GM21390 (cell line): ENCODE data around the gene DEGS2.

Source experiments
- ATAC-seq: cut with Tn5 transposase; IDR thresholded peaks from one replicate; pipeline ENCODE4 v1.9.1; 2021; ENCODE audit not compliant: unreplicated experiment

The DEGS2 gene

DNA sequence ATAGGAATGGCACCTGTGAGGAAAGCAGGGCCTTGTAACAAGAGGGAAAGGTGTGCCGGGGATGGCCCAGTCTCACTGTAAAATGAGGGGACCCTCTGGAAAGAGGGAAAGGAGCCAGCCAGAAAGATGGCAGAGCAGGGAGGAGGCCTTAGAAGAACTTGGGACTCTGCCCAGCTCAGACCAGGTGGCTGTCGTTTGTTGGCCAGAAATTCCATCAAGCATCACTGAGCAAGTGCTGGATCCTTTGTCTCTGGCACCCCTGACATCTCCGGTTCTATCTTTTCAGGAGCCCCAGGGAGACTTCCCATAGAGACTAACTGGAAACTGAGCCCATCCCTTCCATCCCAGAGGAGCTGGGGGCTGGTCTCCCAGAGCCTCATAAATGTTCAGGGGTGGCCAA is 43.3 kb downstream of the DEGS2 start:
- no peak for ATAC-seq

DNA sequence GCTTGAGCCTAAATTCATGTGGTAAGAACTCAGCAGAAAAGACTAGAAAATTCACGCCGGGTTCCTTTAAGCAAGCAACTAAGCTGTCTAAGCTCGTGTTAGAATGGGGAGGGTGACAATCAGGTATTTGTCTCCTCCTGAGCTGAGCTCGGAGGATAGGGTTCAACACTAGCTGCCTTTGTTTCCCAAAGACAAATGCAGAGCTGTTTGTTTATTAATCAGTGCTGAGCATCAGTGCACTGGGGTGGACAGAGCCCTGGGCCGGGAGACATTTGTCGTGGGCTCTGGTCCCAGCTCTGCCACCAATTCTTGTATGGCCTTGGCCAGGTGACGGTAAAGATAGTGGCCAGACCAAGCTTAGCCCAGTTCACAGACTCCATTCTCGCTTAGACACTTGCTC is 43.7 kb downstream of the DEGS2 start:
- ATAC-seq: no peak

DNA sequence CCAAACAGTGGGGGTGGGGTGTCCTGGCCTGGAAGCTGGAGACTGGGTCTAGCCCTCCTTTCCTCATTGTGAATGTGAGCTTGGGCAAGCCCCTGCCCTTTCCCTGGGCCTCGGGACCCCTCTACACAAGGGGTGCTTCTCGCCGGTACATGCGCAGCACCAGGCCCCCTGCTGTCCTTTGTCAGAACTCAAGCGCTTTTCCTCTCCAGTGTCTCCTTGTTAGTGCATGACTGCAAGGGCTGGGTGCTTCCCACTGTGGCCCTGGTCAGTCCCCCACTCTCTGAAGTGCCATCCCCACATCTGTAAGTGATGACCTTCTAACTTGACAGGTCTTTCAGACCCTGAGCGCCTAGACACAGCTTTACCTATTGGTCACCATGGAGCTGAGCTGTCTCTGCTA is 44.2 kb downstream of the DEGS2 start:
- ATAC-seq: no peak

DNA sequence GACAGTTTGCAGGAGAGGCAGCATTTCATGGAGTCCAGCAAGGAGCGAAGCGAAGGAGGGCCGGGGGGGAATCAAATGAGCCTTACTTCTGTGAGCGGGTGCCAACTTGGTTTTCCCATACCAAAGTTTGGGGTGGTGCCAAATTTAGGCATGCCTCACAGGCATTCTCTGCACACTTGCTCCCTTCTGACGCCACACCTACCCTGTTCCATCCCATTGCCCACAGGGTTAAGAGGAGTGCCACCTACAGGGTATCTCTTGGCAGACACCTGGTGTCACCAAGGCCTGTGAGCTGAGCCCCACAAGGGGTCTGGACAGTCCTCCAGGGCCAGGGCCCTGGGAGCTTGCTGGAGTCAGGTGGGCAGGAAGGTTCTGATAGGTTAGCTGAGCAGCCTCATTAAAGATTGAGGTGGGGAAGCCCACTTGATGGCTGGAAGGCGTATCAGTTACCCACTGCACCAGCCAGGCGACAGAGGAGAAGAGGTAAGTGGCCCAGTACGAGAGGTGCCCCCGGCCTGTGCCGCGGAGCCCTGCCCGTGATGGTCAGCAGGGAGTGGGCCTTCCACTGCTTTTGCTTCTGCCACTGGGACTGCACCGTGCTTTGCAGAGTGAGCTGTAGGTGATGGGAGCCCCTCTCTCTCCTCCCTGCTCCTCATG is 45.2 kb downstream of the DEGS2 start:
- ATAC-seq: no peak

DNA sequence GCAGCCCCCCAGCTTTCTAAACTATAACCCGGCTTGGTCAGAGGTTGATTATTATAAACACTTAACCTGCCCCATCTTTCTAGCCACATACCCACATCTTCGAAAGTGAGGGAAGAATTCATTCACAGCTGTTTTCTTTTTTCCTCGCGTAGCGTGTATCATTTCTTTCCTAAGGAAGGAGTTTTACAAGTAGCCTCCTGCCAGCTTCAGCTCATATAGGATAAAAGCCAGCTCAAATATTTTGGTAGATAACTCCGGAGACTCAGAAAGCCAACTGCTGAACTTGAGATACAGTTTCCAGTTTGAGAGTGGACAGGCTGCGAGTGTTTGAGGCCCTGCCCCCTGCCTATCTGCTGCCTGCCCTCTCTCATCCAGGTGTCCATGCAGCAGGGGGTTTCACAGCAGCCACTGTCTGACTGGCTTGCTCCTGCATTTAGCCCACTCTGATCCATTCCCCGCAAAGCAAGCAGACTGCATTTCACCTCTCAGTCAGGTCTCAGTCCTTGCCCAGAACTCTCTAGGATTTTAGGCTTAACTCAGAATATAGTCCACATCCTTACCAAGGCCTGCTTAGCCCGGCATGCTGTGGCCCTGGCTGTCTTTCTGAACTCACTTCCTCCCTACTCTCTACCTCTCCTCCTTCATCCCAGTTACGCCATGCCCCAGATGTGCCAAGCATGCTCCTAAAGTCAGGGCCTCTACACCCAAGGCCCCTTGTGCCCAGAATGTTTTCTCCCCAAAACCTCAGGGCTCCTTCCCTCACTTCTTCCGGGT is 47.3 kb downstream of the DEGS2 start:
- ATAC-seq: no peak

DNA sequence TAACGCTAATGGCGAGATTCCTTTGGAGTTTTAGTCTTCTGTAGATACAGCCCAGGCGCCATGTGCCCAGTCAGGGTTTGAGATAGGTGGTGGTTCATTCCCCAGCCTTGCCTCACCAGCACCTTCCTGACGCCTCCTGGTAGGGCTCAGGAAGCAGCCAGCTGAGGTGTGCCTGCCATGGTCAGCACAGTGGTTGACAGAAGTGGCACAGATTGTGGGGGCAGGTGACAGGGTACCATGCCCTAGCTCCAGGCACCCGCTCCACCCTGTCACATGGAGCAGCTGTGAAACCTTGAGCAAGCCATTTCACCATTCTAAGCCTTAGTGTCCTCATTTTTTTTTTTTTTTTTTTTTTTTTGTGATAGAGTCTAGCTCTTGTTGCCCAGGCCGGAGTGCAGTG is 48.6 kb downstream of the DEGS2 start:
- ATAC-seq: no peak

DNA sequence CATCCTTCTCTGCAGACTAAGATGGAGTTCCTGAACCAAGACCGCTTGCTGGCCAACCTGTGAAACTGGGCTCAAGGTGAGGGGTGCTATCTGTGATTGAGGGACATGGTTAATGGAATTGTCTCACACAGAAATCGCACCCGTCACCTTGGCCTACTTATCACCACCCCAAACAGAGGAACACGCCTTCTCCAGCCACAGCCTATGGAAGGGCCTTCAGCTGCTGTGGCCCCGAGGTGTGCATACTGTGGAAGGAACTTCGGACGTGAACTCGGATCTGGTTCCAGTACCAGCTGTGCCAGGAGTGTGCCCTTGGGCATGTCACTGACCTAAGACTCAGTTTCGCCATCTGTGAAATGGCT is 49.9 kb downstream of the DEGS2 start:
- ATAC-seq: no peak

DNA sequence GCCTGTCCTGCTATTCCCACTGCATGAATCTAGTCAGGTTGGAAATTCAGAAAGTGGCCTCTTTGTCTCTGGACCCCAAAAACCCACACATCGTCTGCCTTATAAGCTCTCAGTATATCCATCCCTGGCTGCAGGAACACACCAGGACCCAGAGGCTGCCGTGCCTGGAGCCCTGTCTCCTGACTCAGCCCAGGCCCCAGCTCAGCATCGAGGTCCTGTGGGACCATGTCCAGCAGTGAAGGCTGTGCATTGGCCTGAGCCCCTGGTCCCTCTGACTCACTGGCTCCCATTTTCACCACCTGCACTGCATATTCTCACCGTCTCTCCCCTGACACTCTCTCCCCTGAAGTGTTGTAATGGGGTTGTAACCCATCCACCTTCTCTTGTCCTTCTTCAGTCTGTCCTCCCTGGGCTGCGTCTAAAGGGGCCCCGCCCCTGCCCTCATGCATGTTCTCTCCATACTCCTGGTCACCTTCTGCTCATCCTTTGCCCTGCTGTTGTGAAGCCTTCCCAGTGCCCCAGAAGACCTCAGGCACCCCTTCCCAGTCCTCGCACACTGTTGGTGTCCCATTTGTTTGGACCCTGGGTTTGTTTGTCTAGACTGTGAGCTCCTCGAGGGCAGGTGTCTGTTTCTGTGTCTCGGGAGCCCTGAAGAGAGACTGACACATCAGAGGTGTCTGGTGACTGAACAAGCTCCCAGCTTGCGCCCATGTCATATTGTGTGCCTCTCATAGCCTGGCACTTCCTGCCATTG is 50.4 kb downstream of the DEGS2 start:
- ATAC-seq: no peak

DNA sequence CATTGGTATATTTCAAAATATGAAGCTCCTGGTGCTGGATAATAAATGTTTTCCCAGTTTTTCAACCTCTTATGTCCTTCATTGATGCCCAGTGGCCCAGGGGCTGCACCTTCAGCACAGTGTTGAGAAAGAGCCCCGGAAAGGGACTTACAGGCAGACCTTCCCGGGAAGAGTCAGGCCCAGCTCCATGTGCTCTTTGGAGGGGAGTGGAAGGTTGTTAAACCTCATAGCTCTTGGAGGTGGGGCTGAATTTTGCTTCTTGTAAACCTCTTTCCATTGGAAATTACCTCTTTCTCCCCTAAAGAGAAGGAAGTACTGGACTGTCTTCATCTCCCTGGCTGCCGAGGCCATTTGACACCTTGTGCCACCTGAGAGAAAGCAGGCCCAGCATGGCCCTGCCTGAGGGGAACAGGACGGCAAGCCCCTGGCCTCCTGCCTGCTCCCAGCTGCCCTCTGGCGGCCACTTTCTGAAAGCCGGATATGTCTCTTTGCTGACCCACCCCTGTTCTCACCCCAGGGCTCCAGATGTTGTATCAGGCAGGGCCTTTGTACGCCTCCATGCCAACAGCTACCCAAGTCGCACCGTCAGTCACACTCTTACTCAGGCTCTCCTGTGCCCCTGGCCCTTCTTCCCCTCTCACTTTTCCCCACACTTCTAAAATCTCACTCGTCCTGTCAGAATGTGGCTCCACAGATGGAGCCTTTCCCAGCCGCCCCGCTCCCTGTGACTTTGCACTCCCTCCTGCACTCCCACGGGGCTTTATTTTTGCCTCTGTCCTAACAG is 51.2 kb downstream of the DEGS2 start:
- peak; percentile 70 for ATAC-seq

DNA sequence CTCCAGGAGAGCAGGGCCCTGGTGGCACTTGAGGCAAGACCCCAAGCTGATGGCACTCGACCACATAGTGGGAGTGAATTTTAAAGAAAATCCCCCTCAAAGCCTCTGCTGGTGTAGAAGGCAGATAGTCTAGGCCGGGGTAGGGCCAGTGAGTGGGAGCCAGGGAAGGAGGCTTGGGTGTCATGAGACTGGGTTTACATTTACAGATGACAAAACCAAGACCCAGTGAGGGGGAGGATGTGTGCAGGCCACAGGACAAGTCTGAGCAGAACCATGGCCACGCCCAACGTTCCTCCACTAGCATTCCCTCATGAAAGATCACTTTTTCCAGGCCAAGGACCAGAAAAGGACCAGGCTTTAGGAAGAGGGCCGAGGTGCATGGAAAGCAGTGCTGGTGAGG is 52.2 kb downstream of the DEGS2 start:
- no peak for ATAC-seq

DNA sequence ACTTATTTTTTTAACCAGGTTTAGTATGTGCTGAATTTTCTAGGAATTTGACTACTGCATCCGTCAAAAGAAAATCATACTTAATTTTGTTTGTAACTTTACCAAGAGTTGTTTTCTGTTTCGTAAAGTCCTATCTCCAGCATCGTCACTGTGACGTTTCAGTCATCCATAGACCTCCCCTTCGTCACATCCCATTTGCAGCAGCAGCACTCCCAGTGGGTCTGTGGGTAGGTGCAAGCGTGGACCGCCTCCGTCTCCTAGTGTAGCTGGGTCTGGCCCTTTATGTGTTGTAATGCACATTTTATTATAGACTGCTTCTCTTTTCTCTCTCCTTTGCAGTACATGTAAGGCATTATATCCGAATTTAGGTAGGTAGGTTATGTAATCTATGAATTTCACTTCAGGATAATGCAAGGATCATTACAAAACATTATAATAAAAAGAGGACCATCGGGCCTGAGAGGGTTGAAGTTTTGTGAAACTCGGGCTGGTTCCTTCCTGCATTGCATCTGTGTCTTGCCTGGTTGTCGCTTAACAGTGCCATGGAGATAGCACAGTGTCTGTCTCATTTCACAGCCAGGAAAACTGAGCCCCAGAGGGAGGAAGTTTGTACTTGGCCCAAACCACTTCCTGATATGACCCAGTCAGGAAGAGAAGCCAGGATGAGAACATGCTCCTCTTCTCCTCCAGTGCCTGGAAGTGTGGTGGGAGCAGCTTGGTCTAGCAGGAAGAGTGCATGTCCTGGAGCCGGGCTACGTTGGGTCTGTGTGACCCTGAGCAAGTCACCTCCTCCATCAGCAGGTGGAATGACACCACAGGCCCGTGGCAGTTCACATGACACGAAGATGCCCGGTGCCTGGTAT is 53.0 kb downstream of the DEGS2 start:
- ATAC-seq: no peak

DNA sequence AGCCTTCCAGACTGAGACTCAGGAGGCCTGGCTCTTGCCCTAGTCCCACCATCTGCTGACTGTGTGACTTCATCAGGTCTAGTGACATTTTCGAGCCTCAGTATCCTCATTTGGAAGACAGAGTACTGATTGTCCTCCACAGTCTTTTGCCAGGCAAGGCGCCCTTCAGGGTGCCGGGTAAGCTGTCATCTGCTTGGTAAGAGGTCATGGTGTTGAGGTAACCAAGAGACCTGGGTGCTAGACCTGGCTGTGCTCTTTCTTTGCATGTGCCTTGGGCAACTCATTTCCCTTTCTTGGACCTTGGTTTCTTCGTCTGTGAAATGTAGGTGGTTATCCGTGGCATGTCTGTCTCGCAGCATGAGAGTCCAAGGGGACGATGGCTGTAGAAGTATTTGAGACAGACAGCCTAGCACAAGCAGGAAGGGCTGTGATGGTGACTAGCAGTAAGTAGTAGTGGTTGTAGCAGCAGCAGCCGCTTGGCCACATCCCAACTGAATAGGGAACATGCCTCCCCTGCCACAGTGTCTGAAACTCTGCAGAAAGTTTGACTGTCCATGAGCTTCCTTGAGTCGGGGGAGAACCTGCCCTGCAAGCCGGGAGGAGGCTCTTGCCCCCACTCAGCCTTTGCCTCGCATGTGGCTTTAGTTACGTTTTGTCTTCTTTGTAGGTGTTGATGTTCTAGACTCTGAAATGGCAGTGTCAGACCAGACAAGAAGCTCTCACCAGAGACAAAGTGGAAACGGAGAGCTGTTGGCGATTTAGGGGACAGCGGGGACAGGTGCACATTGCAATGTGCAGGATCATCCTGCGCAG is 53.9 kb downstream of the DEGS2 start:
- ATAC-seq: no peak

DNA sequence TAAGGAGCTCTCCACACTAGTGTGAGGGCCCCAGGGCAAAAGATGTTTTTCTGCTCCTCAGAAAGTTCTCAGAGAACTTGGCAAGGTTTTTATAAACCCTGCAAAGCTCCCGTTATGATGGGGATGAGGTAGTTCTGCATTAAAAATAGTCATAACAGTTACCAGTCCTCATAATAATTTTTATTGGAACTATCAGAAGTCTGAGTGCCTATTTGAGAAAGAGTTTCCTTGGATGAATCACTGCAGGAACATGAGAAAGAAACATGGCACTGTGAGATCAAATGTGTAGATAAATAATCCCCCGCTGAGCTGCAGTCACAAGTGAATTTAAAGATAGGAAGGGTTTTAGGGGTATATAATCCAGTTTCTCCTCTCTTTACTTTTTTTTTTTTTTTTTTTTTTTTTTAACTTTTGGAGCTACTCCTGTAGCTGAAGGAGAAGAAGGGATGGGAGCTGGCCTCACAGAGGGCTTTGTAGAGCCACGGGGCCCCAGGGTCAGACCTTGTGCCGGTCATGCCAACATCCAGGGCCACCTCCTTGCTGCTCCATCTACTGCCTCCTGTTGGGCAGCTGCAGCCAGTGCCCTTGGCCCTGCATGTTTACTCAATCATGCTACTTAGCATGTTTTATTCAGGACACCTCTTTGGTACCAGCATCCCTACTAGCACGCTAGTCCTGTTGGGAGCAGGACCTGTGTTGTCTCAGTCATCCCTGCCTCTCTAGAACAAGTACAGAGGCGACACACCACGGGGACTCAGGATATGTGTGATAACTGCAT is 54.7 kb downstream of the DEGS2 start:
- ATAC-seq: no peak

DNA sequence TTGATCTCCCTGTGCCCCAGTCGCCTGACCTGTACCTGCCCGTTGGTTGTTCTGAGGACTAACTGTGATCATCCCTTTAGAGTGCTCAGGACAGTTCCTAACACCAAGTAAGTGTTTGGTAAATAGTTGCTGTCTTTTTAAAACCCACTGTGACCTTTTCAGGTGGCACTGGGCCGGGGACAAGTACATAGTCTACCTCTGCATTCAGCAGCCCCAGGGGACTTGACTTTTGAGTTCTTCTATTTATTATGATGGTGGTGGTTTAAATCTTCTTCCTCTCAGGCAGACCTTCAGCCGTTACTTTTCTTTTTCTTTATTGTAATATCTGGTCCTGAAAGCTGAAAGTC is 55.5 kb downstream of the DEGS2 start:
- ATAC-seq: no peak

DNA sequence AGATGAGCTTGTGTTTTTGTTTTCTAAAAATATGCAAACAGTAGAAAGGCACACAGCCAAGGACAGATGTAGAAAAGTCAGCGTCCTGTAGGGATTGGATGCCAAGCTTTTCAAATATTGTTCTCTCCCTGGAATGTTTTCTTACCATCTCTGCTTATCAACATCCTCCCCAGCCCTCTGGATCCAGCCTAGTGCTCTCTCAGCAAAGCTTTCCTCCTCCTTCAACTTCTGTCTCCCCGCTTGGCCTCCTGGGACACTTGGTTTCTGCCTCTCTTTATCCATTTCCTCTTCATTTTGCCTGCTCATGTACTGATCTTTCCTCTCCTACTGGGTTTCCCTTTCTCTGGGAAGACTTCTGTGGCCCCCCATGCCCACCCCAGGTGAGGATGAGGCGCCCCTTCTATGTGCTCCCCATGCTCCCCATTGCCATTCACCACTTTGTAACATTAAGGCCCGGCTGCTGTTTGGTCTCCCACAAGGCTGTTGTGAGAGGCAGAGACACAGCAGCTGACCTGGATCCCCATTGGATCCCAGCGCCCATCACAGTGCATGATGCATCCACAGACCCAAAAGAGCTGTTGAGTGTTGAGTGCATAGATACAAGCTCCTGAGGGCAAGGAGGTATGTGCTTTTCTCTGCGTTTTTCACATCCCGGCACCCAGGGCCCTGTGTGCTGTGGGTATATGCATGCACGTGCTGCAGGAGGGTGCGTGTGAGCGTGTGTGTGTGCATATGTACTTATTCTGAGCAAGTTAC is 56.0 kb downstream of the DEGS2 start:
- ATAC-seq: no peak

DNA sequence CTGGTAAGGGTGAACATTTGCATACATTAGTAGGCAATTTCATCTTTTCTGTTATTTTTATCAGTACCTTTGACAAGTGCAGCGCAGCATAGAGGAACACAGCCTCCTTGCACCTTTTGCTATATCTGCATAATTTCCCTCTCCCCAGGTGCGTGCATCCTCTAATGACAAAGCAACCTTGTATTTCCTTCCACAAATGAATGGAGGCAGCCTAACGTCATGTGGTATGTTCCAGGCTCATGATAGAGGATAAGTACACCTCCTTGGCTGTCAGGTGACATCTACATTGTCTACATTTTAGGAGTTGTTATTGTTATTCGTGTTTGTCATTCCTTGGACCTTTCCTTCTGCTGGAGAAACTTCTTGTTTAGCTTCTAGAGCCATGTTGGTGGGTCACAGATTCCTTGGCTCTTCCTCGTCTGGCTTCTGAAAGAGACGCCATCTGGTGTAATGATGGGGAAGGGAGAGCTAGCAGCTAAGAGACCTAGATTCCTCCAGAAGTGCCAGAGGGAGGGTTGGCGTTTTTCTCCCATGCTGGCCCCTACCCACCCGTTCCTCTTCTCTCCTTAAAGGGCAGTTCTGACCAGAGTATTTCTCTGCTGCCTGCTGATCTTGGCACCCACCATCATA is 57.2 kb downstream of the DEGS2 start:
- no peak for ATAC-seq

DNA sequence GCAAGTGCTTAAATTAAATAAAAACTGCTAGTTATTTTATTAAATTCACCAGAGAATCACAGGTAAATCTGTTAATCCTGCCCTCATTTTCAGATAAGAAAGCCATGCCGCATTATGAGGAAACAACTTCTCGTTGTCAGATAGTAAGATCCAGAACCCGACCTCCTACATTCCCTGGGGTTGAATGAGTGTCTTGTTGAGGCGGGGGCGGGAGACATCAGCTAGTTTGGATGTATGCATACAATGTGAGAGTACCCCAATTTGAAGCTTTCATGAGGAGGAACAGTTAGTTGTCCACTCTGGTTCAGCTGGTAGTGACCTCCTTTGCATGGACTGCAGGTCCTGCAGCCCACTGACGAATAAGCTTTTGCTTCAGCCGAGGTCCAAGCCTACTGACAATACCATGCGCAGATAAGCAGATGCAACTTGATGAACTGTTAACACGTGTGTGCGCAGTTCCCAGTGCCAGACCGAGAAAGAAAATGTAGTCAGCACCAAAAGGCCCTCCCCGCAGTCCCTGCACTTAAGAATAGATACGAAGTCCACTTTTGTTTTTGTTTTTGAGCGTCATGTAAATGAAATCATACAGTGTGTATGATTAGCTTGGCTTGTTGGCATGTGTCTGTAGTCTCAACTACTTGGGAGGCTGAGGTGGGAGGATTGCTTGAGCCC is 59.3 kb downstream of the DEGS2 start:
- ATAC-seq: no peak
